NCI-H460 (cell line): ENCODE measurements around the gene ARHGAP10. TPM values are rescaled to one million over a fixed set of nuclear protein-coding genes. Genes with fewer than 3 reads are reported as not detected.

Experiments used
- DNase-seq: peaks from one replicate; pipeline ENCODE4 v3.0.0-alpha.2; 2016; ENCODE audit warnings: low read depth; ENCODE audit errors: extremely low read depth
- total RNA-seq: library from RNA; depleted of rRNA; stranded (reverse); fragments of >200 nt; shearing (Covaris generic); gene quantifications from 2 replicates; pipeline ENCODE4 v1.2.3, GENCODE V29; 2014

The ARHGAP10 gene
- total RNA-seq, 1 experiment from 2014 or later, result 5.1 TPM

GRCh38 chr4:148057984-148058859 lies 326.3 kb downstream of the ARHGAP10 start:
- DNase-seq, result no peak

DNA sequence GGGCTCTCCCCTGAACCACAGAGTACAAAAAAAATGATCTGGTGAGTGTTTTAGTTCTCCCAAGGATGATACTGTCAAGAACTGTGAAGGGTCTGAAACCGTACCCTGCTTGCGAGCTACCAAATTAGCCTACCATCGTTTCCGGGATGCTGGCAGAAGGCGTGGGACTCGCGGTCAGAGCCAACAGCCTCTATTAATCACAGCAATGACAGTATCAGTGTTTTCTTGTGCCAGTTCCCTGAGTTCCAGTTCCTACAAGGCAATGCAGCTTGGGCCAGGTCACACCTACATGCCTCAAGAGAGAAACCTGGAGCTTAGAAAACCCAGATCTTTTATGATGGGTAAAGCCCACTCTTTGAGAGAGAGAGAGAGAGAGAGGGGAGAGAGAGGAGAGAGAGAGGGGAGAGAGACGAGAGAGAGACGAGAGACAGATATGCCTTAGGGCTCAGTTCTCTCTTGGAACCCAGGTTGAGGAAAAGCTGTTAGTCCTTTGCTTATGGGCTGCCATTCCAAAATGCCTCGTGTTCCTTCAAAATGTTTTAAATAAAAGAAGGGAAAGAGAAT lies 327.8 kb downstream of the ARHGAP10 start:
- no peak for DNase-seq

DNA sequence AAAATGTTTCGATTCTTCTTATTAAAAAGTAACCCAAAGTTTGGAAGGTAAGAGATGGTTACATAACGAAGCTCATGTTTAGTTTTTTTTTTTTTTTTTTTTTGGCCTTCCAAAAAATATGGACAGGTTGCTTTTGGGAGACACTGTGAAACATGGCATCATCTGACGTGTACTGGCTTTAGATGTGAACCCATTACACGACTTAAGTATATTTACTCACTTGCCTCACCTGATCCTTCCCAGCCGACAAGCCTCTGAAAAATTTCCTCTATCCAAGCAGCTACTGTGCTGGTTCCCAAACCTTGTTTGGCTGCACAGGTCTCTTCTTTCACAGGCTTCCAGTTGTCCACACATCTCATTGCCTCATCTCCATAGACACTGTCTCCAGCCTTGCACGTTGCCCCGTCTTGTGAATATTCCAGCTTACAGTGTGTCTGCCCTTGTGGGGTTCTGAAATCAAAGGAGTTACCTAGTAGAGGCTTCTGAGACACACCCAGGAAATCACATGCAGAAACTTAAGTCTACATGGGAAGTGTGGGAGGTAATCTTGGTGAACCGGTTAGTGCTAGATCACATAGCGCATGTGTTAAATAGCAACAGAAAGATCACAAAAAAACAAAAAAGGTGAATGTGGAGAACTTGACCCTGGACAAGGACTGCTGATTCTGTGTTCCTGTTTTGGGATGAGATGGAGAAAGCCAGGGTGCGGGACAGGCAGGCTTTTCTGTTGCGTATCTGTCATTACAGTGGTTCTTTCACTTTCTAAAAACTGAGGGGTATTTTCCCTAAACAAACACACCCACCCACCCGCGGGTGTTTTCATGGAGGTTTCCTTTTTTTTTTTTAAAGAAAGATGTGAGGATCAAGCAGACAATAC lies 328.6 kb downstream of the ARHGAP10 start:
- DNase-seq, result no peak

GRCh38 chr4:148061141-148061481 lies 329.2 kb downstream of the ARHGAP10 start:
- DNase-seq, result no peak

GRCh38 chr4:148061795-148062194 lies 329.9 kb downstream of the ARHGAP10 start:
- DNase-seq, result no peak

- no peak for DNase-seq
Observed at GRCh38 chr4:148062301-148062950, 330.5 kb downstream of the ARHGAP10 start.

DNA sequence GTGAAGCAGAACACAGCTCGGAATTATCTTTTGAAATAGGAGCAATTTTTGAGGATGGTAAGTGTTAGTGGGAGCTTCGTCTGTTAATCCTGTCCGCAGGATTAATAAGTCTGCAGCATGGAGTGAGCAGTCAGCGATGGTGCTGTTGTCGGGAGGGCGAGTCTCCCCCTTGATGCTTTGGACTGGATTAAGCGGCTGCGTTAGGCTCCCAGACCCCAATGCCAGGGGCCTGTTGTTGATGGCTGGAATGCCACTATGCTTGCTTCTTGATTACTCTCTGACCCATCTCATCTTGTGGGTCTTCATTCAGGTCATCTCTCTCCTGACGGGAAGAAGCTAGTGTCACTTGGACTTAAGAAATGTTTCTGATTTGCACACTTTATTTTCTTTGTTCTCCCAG lies 332.6 kb downstream of the ARHGAP10 start:
- DNase-seq, result no peak

DNA sequence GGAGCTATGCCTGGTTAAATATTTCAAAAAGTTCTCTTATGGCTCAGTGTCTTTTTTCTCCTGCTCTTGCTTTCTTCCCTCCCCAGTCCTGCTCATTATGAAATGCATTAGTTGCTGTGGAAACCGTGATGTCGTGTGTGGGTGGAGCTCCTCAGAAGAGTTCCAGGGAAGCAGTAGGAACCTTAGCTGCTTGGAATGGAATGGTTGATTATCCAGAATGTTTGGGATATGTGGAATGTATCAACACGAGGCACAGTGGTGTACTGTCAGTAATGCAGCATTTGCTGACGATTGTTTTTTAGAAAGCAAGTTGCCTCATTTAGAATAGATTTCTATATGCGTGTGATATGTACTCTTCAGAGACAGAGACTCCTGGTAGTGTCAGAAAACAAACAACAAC lies 333.2 kb downstream of the ARHGAP10 start:
- DNase-seq, result no peak

GRCh38 chr4:148067301-148067916 lies 335.5 kb downstream of the ARHGAP10 start:
- no peak for DNase-seq

DNA sequence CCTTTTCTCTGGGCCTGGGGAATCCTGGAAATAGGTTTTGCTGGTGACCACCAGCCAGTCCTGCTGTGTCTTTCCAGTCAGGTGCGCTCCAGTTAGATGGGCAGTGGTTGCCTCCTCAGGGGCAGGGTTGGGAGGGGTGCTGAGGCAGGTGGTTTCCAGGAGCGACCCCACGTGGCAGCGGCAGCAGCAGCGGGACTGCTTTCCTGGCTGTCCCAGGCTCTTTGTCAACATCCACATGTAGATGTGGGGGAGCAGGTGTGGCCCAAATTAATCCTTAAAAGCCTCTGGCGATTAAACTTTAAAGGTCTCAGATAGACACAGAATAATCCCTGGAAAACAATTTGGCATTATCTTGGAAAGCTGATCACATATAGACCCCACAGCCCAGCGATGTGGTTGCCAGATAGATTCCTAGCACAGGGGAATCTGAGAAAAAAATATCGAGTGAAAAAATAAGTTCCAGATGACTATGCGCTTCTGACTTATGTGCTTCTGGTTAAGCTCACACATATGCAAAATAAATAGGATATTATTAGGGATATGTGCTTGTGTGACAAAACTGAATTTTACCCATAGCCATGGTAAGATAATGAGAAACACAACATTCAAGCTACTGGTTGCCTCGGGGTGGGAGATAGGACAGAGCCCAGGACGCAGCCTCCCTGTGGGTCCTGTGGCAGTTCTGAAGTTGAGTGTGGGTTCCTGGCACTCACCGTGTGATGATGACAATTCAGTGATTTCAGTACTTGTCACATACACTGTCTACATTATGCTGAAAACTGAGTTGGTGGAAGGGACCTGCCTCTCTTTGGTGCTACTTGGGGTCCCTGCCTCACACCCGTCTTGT lies 336.4 kb downstream of the ARHGAP10 start:
- no peak for DNase-seq

GRCh38 chr4:148069086-148069894 lies 337.4 kb downstream of the ARHGAP10 start:
- no peak for DNase-seq

DNA sequence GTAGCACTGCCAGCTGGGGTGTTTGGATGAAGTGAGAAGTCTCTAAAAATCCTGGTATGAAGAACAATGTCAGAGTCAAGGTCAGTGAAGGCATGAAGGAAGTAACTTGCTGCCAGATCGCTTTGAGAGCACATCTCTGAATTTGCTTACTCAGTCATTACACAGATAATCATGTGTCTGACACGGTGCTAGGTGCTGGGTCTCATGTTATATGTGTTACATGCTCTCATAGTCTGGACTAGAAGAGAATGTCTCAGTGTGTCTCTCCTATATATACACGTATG lies 337.9 kb downstream of the ARHGAP10 start:
- DNase-seq, result no peak

GRCh38 chr4:148071009-148071408 lies 339.1 kb downstream of the ARHGAP10 start:
- DNase-seq, result no peak

DNA sequence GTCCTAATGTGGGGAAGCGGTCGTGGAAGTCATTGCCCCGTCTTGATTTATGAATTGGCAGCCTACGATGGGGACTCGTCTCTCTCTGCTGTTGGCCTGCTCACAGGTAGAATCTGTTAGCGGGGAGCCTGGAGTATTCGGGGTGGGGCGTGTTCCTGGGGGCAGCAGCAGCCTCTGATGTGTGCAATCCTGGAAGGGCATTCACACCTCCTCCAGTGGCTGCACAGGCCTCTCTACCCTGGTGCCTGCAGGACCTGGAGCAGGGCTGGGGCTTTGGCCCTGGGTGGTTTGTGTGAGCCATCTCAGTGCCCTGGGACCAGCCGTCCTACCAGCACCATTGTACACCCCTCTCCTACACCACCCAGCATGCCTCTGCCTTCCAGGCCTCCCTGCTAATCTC lies 340.9 kb downstream of the ARHGAP10 start:
- DNase-seq, result no peak

GRCh38 chr4:148073349-148073748 lies 341.5 kb downstream of the ARHGAP10 start:
- DNase-seq, result no peak

- no peak for DNase-seq
Observed at GRCh38 chr4:148074462-148074861, 342.6 kb downstream of the ARHGAP10 start.

DNA sequence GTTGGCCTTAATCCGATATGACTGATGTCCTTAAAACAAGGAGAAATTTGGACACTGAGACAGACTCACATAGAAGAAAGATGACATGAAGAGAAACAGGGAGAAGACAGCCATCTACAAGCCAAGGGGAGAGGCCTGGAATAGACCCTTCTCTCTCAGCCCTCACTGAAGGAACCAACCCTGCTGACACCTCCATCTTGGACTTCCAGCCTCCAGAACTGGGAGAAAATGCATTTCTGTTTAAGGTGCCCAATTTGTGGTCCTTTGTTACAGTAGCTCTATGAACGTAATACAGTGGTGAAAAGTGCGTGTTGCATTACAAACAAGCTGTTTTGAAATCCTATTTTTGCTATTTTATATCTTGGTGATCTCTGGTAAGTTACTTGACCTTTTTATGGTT lies 343.6 kb downstream of the ARHGAP10 start:
- no peak for DNase-seq

GRCh38 chr4:148076964-148077363 lies 345.1 kb downstream of the ARHGAP10 start:
- no peak for DNase-seq

DNA sequence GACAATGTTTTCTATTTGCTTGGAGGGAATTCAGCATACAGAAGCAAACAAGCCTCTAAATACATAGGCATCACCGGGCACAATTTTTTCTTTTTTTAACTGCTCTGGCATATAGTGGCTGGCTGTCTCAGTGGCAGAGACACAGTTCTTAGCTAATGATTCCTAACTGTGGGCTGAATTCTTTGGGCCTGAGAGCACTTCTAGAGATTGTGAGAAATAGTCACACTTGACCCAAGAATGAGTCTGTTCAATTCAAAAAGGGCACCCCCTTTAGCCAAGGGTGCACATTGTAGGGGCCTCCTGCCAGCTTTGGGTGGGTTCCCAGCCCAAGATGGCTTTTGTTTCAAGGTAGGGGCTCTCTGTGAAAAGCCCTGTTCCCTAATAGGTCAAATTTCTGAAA lies 345.7 kb downstream of the ARHGAP10 start:
- no peak for DNase-seq
